Vagina (tissue), 2 donors: ENCODE measurements around the gene LRIT1. TPM values are rescaled to one million over a fixed set of nuclear protein-coding genes. Genes with fewer than 3 reads are reported as not detected.

ENCODE experiments used
- DNase-seq, 2 donors: peaks; one replicate each; pipeline ENCODE4 v3.0.0-alpha.2; 2017; ENCODE audit errors: extremely low spot score in 2 of 2
- H3K27ac ChIP-seq: fragments of 200-600 bp; sonication (generic); one replicate; pipeline ENCODE4 v1.5.1; 2019
- H3K27me3 ChIP-seq: fragments of 200-600 bp; sonication (generic); one replicate; pipeline ENCODE4 v1.5.1; 2019
- H3K36me3 ChIP-seq, 2 donors: fragments of 200-600 bp; sonication (generic); one replicate each; pipeline ENCODE4 v1.5.1; 2017 to 2019
- H3K4me1 ChIP-seq: fragments of 200-600 bp; sonication (generic); one replicate; pipeline ENCODE4 v1.5.1; 2019
- H3K4me3 ChIP-seq, 2 donors: fragments of 200-600 bp; sonication (generic); 1 replicate in 1 of 2; 2 replicates in 1 of 2; pipeline ENCODE4 v1.5.1; 2016 to 2019
- H3K9me3 ChIP-seq: fragments of 200-600 bp; sonication (generic); one replicate; pipeline ENCODE4 v1.5.1; 2019
- POLR2A ChIP-seq, 2 donors: fragments of 450-650 bp; IDR thresholded peaks; one replicate each; pipeline ENCODE4 v1.6.1; 2017; ENCODE audit warnings: antibody characterized with exemption in 2 of 2, mild to moderate bottlenecking in 2 of 2, moderate library complexity in 2 of 2
- POLR2AphosphoS5 ChIP-seq, 2 donors: sonication (generic); formaldehyde crosslinking; IDR thresholded peaks; one replicate each; pipeline ENCODE4 v1.9.0; 2017; ENCODE audit warnings: antibody characterized with exemption in 2 of 2, mild to moderate bottlenecking in 2 of 2, low read depth in 1 of 2; ENCODE audit not compliant: insufficient read depth in 1 of 2
- intact Hi-C: fragments of 100-400 bp; cut with DNase I; formaldehyde crosslinking; loops from one replicate; pipeline ENCODE4 v1.15.1; 2023
- total RNA-seq: library from RNA; depleted of rRNA; stranded (reverse); fragments of >200 nt; gene quantifications from one replicate; pipeline ENCODE4 v1.2.3, GENCODE V29; 2016
- TF ChIP-seq, protein P1 (sequence below), 3 experiments: fragments of 450-650 bp in 2 of 3; fragments of 200-600 bp in 1 of 3; sonication (generic) in 1 of 3; IDR thresholded peaks; one replicate each; pipeline ENCODE4 v1.5.1; 2017 to 2019; ENCODE audit warnings: antibody characterized with exemption in 3 of 3, mild to moderate bottlenecking in 2 of 3, moderate library complexity in 2 of 3

Gene LRIT1
- total RNA-seq, 1 donor from 2014 or later, result not detected

DNA sequence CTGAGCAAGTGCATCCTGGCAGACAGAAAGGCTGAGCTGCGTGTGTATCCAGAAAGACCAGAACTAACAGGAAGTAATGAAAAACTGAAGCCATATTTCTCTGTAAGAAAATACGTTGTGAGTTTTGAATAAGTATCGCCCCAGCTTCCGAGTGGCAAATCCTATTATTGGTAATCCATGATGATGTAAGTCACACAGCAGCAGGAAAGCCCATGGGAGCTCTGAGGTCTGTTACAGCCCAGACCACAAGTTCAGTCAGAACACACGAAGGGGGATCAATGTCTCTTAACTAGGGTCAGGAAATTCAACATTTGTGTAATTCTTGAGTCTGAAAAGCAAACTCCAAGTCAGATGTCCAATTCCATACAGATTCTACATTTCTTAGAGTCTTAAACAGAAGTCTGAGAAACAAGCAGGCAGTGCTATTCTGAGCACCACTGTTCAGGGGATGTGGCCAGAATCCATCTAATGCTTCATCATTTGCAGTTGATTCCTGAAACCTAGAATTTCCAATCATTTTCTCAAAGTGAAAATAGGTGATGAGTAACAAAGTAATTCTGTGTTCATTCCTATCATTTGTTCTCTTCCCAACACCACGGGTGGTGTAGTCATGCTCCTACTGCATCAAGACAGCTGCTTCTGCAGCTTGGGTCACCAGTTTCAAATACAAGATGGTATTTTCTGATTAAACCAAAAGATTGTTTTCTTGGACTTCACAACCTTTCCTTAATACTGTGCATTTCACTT lies 15.7 kb downstream of the LRIT1 start, which contains the start of gene LRIT2:
Gene LRIT2 (minus strand): TSS at position 118 of the 747 bp plus-strand sequence. CDS start 24 bp downstream, at position 94.
- Histone ChIP-seq H3K4me1 (no peaks in the 10 kb centered on the region), H3K9me3 (no peaks in the 10 kb centered on the region), H3K4me3 (no peak within 1 kb of the TSS), H3K27me3 (no peaks in the 10 kb centered on the region), H3K27ac (no peak within 1 kb of the TSS), H3K36me3 (no peaks in the 10 kb centered on the region)
- intact Hi-C loops, result no loop called here
- DNase-seq, result no peak
- TF ChIP-seq POLR2AphosphoS5 (IDR thresholded peaks at IDR 0.05; ENCODE audit: insufficient read depth in 1 of 2, low read depth in 1 of 2) (no peak), POLR2A (IDR thresholded peaks at IDR 0.05) (no peak)
- TF ChIP-seq, protein P1, sequence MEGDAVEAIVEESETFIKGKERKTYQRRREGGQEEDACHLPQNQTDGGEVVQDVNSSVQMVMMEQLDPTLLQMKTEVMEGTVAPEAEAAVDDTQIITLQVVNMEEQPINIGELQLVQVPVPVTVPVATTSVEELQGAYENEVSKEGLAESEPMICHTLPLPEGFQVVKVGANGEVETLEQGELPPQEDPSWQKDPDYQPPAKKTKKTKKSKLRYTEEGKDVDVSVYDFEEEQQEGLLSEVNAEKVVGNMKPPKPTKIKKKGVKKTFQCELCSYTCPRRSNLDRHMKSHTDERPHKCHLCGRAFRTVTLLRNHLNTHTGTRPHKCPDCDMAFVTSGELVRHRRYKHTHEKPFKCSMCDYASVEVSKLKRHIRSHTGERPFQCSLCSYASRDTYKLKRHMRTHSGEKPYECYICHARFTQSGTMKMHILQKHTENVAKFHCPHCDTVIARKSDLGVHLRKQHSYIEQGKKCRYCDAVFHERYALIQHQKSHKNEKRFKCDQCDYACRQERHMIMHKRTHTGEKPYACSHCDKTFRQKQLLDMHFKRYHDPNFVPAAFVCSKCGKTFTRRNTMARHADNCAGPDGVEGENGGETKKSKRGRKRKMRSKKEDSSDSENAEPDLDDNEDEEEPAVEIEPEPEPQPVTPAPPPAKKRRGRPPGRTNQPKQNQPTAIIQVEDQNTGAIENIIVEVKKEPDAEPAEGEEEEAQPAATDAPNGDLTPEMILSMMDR (IDR thresholded peaks at IDR 0.05), result no peak

DNA sequence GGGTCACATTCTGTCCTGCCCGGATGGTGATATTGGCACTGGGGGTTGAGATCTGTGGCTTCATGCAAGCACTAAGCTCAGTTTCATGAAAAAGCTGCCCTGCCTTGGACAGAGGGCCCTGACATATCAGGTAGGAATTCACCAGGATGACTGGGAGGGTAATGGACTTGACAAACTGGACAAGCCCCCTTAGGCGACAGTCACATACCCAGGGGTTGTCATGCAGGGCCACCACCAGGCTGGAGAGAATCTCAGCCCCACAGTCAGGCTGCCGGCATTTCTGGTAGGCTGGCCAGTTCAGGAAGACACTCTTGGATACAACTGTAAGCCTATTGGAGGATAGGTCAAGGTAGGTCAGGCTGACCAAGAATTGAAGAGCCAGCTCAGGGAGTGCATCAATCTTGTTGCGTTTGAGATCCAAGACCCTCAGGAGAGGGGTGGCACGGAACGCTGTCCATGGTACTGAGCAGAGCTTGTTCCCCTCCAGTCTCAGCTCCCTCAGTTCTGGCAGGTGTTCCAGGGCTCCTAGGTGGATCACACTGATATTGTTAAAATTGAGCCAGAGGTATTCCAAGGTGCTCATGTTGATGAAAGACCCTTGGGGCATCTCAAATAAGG lies 16.8 kb downstream of the LRIT1 start:
- TF ChIP-seq, protein P1 (IDR thresholded peaks at IDR 0.05), result no peak
- TF ChIP-seq POLR2A (IDR thresholded peaks at IDR 0.05) (no peak), POLR2AphosphoS5 (IDR thresholded peaks at IDR 0.05; ENCODE audit: insufficient read depth in 1 of 2, low read depth in 1 of 2) (no peak)
- no peaks in the 10 kb centered on the region for H3K9me3 ChIP-seq
- H3K4me3 ChIP-seq, result no peak overlapping the region

DNA sequence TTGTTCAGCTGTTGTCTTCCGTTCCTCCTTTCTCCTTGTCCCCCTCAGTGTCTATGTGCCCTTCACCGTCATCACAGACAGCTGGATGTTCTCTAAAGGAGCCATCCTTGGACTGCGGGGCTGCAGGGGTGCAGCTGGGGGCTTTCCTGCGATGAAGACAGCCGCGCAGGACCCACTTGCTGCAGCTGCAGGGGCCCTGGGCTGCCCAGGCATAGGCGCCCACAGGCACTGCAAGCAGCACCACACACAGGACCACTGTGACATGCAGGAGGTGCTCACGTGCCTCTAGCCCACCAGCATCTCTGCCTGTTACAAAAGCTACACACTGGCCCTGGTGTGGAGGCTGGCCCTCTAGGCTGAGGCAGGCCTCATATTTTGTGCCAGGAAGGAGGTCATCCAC lies 19.4 kb downstream of the LRIT1 start:
- Histone ChIP-seq H3K36me3 (no peaks in the 10 kb centered on the region), H3K4me1 (no peaks in the 10 kb centered on the region), H3K4me3 (no peak overlapping the region), H3K27ac (no peak overlapping the region), H3K27me3 (no peaks in the 10 kb centered on the region), H3K9me3 (no peaks in the 10 kb centered on the region)
- intact Hi-C loops, result no loop called here
- DNase-seq, result no peak
- TF ChIP-seq POLR2A (IDR thresholded peaks at IDR 0.05), result no peak
- TF ChIP-seq POLR2AphosphoS5 (IDR thresholded peaks at IDR 0.05; ENCODE audit: insufficient read depth in 1 of 2, low read depth in 1 of 2), result no peak
- TF ChIP-seq, protein P1 (IDR thresholded peaks at IDR 0.05), result no peak

More for the DNA sequence above, 16.8 kb downstream of the LRIT1 start:
- Histone ChIP-seq H3K4me1 (no peaks in the 10 kb centered on the region), H3K36me3 (no peaks in the 10 kb centered on the region), H3K27me3 (no peaks in the 10 kb centered on the region), H3K27ac (no peak overlapping the region)
- intact Hi-C loops, result no loop called here
- no peak for DNase-seq

DNA sequence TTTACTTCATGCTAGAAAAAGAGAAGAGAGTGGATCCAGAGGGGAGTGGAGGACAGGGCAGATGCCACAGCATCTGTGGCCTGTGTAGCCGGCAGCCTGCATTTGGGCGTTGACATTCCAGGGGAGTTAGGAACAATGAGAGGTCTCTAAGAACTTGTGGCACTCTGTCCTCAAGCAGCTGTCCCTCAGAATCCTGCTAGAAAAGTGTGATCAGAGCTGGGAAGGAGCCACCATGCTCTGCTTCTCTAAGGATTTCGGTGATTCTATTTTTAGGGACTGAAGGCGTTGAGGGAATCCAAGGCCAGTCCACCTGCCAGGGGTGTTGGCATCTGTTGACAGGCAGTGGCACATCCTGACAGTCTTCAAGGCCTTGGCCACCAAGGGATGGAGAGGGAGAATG lies 23.6 kb downstream of the LRIT1 start:
- no peaks in the 10 kb centered on the region for H3K4me1 ChIP-seq
- no peaks in the 10 kb centered on the region for H3K9me3 ChIP-seq
- H3K27ac ChIP-seq, result no peak overlapping the region
- intact Hi-C loops, result no loop called here
- H3K36me3 ChIP-seq, result no peaks in the 10 kb centered on the region
- H3K4me3 ChIP-seq, result no peak overlapping the region
- H3K27me3 ChIP-seq, result no peaks in the 10 kb centered on the region
- TF ChIP-seq POLR2A (IDR thresholded peaks at IDR 0.05) (no peak), POLR2AphosphoS5 (IDR thresholded peaks at IDR 0.05; ENCODE audit: insufficient read depth in 1 of 2, low read depth in 1 of 2) (no peak)
- TF ChIP-seq, protein P1 (IDR thresholded peaks at IDR 0.05), result no peak
- no peak for DNase-seq

DNA sequence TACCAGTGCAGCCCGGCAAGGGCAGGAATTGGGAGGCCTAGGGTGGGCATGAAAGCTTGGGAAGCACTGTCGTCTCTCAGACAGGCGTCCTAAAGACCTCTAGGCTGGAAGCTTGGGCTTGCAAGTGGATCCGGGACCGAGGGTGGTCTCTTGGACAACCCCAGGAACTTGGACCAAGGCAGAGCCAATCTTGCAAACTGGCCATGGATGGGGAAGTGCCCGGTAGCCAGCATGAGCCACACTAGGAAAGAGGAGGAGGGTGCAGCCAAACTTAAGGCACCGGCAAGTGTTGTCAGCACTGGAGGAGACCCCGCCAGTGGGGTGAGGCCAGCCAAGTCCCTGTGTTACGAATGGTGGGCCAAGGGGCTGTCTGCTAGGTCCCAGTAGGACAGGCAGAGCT lies 24.5 kb downstream of the LRIT1 start:
- H3K4me1 ChIP-seq, result no peaks in the 10 kb centered on the region
- no peak for TF ChIP-seq POLR2AphosphoS5 (IDR thresholded peaks at IDR 0.05; ENCODE audit: insufficient read depth in 1 of 2, low read depth in 1 of 2)
- TF ChIP-seq POLR2A (IDR thresholded peaks at IDR 0.05), result no peak
- TF ChIP-seq, protein P1 (IDR thresholded peaks at IDR 0.05), result no peak
- H3K27me3 ChIP-seq, result no peaks in the 10 kb centered on the region
- H3K9me3 ChIP-seq, result no peaks in the 10 kb centered on the region
- intact Hi-C loops, result no loop called here
- no peak overlapping the region for H3K4me3 ChIP-seq
- no peaks in the 10 kb centered on the region for H3K36me3 ChIP-seq
- no peak overlapping the region for H3K27ac ChIP-seq
- no peak for DNase-seq
